ENCODE measurements around the gene IKBKE. TPM values are rescaled to one million over a fixed set of nuclear protein-coding genes. Genes with fewer than 3 reads are reported as not detected.

The IKBKE gene
- total RNA-seq, 1 donor: 13.1 TPM

DNA sequence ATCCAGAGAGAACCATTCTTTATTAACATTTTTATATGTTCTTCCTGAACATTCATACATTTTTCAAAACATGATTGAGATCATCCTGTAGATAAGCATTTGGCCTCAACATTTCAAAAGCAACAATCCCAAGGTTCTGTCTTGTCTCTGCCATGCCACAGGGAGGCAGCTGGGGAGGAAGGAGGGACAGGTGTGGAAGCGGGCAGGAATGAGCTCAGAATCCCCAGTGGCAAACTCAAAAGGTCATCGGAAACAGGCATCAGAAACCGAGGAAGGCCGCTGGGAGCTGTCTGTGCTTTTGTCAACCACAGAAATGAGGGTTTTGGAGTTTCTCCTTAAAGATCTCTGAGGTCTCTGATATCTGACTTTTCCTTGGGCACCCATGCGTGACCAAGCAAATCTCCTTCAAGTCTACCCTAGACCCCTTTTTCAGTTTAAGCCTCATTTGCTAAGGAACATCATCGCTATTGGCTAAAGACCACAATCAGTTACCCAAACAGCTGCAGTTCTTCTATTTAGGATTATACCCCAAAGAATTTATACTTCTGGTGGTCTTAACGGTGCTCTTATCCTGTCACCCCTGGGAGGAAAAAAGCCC, 71.1 kb downstream of the IKBKE start:
- Histone ChIP-seq H3K4me3 (ENCODE audit: low read length) (no peak overlapping the region), H3K9me3 (ENCODE audit: low read depth, low read length) (no peaks in the 10 kb centered on the region), H3K4me1 (ENCODE audit: insufficient read depth, low read length) (peaks cover 7% of the 10 kb centered on the region), H3K27me3 (ENCODE audit: insufficient read depth, low read length) (no peaks in the 10 kb centered on the region)

GRCh38 chr1:206544562-206545257, 74.4 kb downstream of the IKBKE start:
- Histone ChIP-seq H3K9me3 (ENCODE audit: low read depth, low read length) (no peaks in the 10 kb centered on the region), H3K27me3 (ENCODE audit: insufficient read depth, low read length) (no peaks in the 10 kb centered on the region), H3K4me1 (ENCODE audit: insufficient read depth, low read length) (peaks cover 7% of the 10 kb centered on the region), H3K4me3 (ENCODE audit: low read length) (no peak overlapping the region)

- no peak overlapping the region for H3K4me3 ChIP-seq (ENCODE audit: low read length)
- H3K9me3 ChIP-seq (ENCODE audit: low read depth, low read length): no peaks in the 10 kb centered on the region
- peaks cover 7% of the 10 kb centered on the region for H3K4me1 ChIP-seq (ENCODE audit: insufficient read depth, low read length)
- H3K27me3 ChIP-seq (ENCODE audit: insufficient read depth, low read length): no peaks in the 10 kb centered on the region
Observed at GRCh38 chr1:206545351-206545750, 75.1 kb downstream of the IKBKE start.

Other genes starting within 250 kb of the IKBKE start
- 209 TPM for gene RASSF5, start 37.1 kb downstream of the IKBKE start, total RNA-seq
- 38.3 TPM for gene EIF2D, start 142.0 kb downstream of the IKBKE start, total RNA-seq
- 1.5 TPM for gene DYRK3, start 165.1 kb downstream of the IKBKE start, total RNA-seq
- gene MAPKAPK2, start 214.4 kb downstream of the IKBKE start, total RNA-seq: 69.8 TPM